Measurements from ENCODE around the gene DPM2. TPM values are rescaled to one million over a fixed set of nuclear protein-coding genes. Genes with fewer than 3 reads are reported as not detected.

DPM2 gene
- total and polyA plus RNA-seq, 9 donors = 10.6 to 37.1 (median 27.3) TPM

DNA sequence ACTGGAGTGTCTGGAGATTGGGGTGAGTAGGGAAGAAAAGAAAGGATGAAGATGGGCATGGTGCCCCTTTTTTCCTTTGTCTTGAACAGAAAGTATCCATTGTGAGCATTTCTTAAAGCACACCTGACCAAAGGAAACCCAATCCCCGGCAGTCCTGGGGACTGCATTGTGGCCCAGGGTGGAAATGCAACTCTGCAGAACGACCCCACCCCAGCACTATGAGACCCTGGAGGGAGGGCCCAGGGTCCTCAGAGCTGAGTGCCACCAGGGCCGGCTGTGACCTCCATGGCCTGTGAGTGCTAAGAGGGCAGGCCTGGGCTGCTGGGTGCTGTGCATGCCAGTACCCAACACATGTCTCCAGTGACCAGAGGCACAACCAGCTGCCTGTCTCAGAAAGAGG lies 24.6 kb upstream of the DPM2 start:
- Histone ChIP-seq H3K4me3 (no peak overlapping the region), H3K27ac (peak overlapping the region in 1 of 2 donors; percentile 82), H3K27me3 (no peaks in the 10 kb centered on the region), H3K36me3 (no peaks in the 10 kb centered on the region), H3K4me1 (ENCODE audit: insufficient read depth) (peaks cover 53% of the 10 kb centered on the region), H3K9me3 (no peaks in the 10 kb centered on the region)
- peak in 1 of 5 donors; percentile 25 for DNase-seq
- TF ChIP-seq EP300 (IDR thresholded peaks at IDR 0.05) (no peak), POLR2A (IDR thresholded peaks at IDR 0.05) (no peak)
- TF ChIP-seq, protein P1, sequence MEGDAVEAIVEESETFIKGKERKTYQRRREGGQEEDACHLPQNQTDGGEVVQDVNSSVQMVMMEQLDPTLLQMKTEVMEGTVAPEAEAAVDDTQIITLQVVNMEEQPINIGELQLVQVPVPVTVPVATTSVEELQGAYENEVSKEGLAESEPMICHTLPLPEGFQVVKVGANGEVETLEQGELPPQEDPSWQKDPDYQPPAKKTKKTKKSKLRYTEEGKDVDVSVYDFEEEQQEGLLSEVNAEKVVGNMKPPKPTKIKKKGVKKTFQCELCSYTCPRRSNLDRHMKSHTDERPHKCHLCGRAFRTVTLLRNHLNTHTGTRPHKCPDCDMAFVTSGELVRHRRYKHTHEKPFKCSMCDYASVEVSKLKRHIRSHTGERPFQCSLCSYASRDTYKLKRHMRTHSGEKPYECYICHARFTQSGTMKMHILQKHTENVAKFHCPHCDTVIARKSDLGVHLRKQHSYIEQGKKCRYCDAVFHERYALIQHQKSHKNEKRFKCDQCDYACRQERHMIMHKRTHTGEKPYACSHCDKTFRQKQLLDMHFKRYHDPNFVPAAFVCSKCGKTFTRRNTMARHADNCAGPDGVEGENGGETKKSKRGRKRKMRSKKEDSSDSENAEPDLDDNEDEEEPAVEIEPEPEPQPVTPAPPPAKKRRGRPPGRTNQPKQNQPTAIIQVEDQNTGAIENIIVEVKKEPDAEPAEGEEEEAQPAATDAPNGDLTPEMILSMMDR (IDR thresholded peaks at IDR 0.05) = no peak
- intact Hi-C loops (cut with DNase I) = no loop called here
- 55 to 58% (median 57%) methylated on average over 3 of the region's 3 CpGs for WGBS, 3 donors

DNA sequence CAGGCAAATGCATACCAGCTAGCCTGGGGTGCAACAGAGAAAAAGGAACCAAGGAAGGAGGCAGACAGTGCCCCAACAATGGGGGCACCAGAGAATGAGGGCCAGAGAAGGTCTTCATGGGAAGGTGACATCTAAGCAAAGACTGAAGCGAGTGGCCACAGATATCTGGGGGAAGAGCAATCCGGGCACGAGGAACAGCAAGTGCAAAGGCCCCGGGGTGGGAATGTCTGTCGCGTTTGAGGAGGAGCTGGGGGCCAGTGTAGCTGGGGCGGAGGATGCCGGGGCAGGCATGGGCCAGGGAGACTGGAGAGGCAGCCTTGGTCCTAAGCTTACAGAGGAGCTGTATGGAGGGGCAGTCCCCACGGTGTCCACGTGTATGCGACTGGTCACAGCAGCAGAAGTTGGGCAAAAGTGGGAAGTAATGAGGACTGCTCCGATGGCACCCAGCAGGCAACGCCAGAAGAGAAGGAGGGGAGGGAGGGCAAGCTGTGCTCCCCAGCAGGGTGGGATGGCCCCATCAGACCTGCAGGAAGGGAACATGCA lies 24.0 kb upstream of the DPM2 start:
- Histone ChIP-seq H3K4me1 (ENCODE audit: insufficient read depth) (peaks cover 47% of the 10 kb centered on the region), H3K4me3 (no peak overlapping the region), H3K27ac (peak overlapping the region in 1 of 2 donors; percentile 82), H3K9me3 (no peaks in the 10 kb centered on the region), H3K27me3 (no peaks in the 10 kb centered on the region), H3K36me3 (no peaks in the 10 kb centered on the region)
- DNase-seq = peak in 1 of 5 donors; percentile 22
- 92 to 94% (median 93%) methylated on average over 13 of the region's 13 CpGs for whole genome bisulfite sequencing, 3 donors
- intact Hi-C loops (cut with DNase I) = no loop called here
- TF ChIP-seq EP300 (IDR thresholded peaks at IDR 0.05) (no peak), POLR2A (IDR thresholded peaks at IDR 0.05) (no peak)
- TF ChIP-seq, protein P1 (IDR thresholded peaks at IDR 0.05) = no peak

DNA sequence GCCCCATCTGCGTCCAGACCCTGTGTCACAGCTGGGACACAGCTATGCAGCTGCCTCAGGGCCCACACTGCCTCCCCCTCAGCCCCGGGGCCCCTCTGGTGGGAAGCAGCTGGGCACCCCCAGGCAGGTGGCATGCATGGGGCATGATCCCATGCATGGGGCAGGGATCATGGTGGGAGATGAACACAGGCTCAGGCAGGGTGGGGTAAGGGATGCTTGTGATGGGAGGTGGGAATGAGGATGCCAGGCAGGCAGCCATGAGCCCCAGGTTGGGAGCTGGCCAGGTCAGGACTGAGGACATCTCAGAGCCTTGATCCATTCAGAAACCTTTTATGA lies 23.5 kb upstream of the DPM2 start:
- 84 to 96% (median 88%) methylated on average over 2 of the region's 2 CpGs for WGBS, 3 donors
- no peaks in the 10 kb centered on the region for H3K9me3 ChIP-seq
- intact Hi-C loops (cut with DNase I) = no loop called here
- TF ChIP-seq EP300 (IDR thresholded peaks at IDR 0.05) = no peak
- TF ChIP-seq, protein P1 (IDR thresholded peaks at IDR 0.05) = no peak
- TF ChIP-seq POLR2A (IDR thresholded peaks at IDR 0.05) = no peak
- no peak overlapping the region for H3K4me3 ChIP-seq
- peaks cover 43% of the 10 kb centered on the region for H3K4me1 ChIP-seq (ENCODE audit: insufficient read depth)
- DNase-seq = peak in 1 of 5 donors; percentile 25
- H3K27me3 ChIP-seq = no peaks in the 10 kb centered on the region
- peak overlapping the region in 1 of 2 donors; percentile 82 for H3K27ac ChIP-seq
- no peaks in the 10 kb centered on the region for H3K36me3 ChIP-seq

DNA sequence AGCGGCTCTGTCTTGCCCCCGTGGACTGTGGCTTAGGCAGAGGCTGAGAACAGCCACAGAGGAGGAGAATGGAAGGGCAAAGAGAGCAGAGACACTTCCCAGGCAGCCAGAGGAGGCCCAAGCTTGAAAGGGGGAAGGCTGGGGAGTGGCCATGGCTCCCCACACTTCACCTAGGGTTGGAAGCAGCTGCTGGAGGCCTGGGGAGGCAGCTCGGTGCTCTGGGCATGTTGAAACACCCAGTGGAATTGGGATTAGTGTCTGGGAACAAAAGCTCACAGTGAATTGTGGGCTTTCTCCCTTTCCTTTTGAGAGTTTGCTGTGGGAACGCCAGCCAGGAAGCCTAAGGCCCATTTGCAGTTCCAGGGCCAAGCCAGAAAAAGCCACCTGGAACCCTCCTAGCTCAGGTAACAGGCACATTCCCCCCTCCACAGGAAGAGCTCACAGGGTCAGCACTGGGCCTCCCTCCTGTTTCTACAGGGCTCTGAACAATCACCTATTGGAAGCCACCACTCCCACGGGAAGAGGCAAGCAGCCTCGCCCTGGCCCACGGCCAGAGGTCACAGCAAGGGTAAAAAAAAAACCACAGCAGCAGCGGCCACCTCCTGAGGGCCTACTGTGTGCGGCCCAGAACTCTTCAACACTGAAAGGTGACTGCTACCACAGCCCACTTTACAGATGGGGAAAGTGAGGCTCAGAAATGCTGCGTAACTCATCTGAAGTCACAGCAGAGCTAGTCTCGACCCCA lies 22.9 kb upstream of the DPM2 start:
- H3K4me1 ChIP-seq (ENCODE audit: insufficient read depth) = peaks cover 40% of the 10 kb centered on the region
- H3K4me3 ChIP-seq = no peak overlapping the region
- WGBS, 3 donors = 44 to 57% (median 54%) methylated on average over 9 to 11 of the region's 11 CpGs

More for the DNA sequence above, 22.9 kb upstream of the DPM2 start:
- TF ChIP-seq, protein P1 (IDR thresholded peaks at IDR 0.05) = no peak
- TF ChIP-seq EP300 (IDR thresholded peaks at IDR 0.05) (no peak), POLR2A (IDR thresholded peaks at IDR 0.05) (no peak)
- H3K27me3 ChIP-seq = no peaks in the 10 kb centered on the region
- no peaks in the 10 kb centered on the region for H3K36me3 ChIP-seq
- no peaks in the 10 kb centered on the region for H3K9me3 ChIP-seq
- no peak for DNase-seq
- intact Hi-C loops (cut with DNase I) = no loop called here
- H3K27ac ChIP-seq = peak overlapping the region in 1 of 2 donors; percentile 2
